HUDEP-2 (cell line): Measurements from ENCODE around the gene TASOR2.

ENCODE experiments used
- DNase-seq, 76 experiments: peaks; one replicate each; lab custom pipeline; 2025; ENCODE audit not compliant: unreplicated experiment in 76 of 76; lab: John Stamatoyannopoulos, UW

TASOR2 gene

GRCh38 chr10:5684318-5684970 lies at the start of gene TASOR2:
TASOR2 (plus strand) TSS chr10:5684838; CDS start chr10:5720643, 35,805 bp downstream.
- DNase-seq, result peak in 75 of 76 experiments; percentile 28 to 98 (median 95)

- DNase-seq, result no peak
These were observed 49.7 kb upstream of the TASOR2 start for GRCh38 chr10:5634918-5635317.

GRCh38 chr10:5638494-5638893 lies 46.1 kb upstream of the TASOR2 start:
- no peak for DNase-seq

DNA sequence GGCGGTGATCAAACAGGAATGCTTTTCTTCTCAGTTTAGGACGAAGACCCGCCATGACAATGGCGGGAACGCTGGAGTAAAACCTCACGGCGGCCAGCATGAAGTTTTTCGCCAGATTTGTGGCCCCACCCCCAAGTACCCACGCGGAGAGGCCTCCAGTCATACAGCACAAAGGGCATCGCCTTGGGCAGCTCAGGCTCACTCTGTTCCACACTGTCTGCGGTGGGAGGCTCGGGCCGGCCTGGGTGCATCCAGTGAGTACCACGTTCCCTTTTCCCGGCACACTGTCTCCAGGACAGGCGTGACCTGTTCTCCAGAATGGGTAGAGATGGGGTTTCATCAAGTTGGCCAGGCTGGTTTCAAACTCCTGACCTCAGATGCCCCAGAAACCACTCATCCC lies 45.6 kb upstream of the TASOR2 start:
- no peak for DNase-seq

DNA sequence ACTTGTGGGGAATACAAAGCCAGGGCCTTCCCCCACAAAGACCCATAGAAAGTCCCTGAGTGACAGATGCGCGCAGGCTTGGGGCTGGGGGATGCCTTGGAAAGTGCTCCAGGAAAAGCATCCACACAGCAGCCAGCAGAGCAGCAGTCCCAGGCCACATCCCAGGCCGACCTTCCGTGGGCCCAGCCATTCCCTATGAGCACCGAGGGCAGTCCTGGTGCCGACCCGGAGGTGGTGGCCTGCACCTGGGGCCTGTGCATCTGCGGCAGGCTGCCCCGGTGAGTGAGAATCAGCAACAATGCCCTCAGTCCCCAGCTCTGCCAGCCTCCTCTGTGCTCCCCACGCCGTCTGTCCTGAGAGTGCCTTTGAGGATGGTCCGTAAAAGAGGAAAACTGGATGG lies 44.6 kb upstream of the TASOR2 start:
- DNase-seq, result no peak

DNA sequence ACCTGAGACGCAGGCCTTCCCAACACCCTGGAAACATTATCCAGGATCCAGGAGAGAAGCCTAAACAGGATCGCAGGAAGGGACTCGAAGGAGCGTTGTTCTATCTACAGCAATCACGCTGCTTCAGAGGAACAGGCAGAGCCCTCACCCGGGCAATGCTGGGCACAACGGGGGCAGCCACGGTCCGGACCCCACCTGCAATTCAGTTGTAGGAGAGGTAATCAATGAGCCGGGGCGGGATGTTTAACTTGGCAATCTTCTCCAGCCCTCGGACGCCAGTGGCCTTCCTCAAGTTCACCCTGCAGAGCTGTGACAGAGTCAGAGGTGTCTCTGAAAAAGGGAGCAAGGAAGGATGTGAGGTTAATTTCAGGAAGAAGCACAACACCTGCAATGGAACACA lies 44.1 kb upstream of the TASOR2 start:
- DNase-seq, result no peak

DNA sequence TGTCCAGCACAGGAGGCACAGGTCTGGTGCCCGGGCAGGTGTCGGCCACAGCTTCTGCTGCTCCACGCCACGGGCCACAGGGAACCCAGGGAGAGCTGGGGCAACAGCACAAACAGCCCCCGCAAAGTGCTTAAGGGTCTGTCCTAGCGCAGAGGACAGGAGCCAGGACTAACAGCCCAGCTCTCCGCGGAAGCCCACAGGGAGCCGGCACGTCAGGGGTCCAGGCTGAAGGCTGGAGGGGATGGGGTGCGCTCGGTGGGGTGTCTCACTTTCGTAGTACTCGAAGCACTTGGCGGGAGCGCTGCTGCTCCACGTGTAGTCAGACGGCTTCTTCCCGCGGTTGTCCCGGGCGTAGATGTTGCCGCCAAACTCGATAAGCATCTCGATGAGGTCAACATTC lies 43.1 kb upstream of the TASOR2 start:
- no peak for DNase-seq

DNA sequence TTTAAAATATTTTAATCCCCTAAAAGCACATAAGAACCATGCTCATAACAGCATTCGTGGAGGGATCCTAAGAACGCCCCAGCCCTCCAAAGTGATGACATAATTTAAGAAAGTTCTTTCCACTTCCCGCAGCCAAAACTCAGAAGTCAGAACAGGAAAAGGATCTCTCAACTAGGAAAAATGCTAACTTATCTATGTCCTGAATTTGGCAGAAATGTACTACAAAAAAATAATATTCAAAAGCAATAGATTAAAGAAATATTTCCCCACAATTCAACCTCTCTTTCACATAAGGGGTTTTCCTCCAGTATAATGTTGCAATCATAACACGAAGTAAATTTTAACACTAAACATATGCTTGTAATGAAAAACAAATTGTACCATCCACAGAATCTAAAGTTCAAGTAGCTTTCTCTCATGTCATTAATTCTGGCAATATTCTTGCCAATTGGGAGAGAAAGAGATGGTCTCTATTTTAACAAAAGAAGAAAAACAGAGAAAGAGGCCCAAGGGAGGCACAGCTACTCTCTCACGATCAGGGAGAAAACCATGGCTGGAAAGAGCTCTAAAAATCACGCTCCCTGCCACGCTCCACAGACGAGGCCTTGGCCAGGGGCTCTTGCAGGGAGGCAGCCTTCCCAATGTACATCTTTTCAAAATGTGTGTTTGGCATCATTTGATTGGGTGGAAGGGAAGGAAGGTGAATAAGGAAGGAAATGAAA lies 41.1 kb upstream of the TASOR2 start:
- no peak for DNase-seq

- no peak for DNase-seq
These were observed 39.7 kb upstream of the TASOR2 start for GRCh38 chr10:5644930-5645329.

GRCh38 chr10:5645375-5645774 lies 39.3 kb upstream of the TASOR2 start:
- DNase-seq, result no peak

DNA sequence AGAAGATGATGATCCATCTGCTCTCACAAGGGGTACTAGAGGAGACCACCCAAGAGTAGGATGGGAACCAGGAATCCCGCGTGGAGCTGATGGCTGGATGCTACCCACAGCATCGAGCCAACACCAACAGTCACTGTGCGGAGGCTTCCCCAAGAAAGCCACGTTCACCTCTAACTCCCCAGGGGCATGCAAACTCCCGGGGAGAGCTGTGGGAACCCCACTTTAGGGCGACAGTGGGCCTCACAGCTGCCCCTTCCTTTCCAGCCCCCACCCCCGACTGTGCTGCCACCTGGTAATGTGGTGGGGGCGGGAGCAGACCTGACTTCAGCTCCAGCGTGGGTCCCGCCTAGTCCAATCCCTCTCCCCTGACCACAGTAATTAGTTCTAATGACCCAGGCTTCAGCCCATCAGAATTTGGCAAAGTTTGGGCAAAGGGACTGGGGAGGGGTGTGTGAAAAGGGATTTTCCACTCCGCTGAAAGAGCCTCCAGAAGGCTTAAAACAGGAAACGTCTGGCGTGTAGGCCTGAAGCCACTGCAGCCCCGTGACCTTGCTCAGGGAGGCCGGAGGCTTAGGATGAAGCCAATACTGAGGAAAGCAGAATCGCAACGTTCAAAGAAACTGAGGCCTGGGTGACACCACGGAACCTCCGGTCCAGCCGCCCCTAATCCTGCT lies 38.6 kb upstream of the TASOR2 start:
- DNase-seq, result no peak

GRCh38 chr10:5647507-5648240 lies 37.0 kb upstream of the TASOR2 start:
- no peak for DNase-seq

- DNase-seq, result peak in 1 of 76 experiments; percentile 4
These were observed 35.9 kb upstream of the TASOR2 start for GRCh38 chr10:5648494-5649457.

- DNase-seq, result no peak
These were observed 34.9 kb upstream of the TASOR2 start for GRCh38 chr10:5649746-5650145.

DNA sequence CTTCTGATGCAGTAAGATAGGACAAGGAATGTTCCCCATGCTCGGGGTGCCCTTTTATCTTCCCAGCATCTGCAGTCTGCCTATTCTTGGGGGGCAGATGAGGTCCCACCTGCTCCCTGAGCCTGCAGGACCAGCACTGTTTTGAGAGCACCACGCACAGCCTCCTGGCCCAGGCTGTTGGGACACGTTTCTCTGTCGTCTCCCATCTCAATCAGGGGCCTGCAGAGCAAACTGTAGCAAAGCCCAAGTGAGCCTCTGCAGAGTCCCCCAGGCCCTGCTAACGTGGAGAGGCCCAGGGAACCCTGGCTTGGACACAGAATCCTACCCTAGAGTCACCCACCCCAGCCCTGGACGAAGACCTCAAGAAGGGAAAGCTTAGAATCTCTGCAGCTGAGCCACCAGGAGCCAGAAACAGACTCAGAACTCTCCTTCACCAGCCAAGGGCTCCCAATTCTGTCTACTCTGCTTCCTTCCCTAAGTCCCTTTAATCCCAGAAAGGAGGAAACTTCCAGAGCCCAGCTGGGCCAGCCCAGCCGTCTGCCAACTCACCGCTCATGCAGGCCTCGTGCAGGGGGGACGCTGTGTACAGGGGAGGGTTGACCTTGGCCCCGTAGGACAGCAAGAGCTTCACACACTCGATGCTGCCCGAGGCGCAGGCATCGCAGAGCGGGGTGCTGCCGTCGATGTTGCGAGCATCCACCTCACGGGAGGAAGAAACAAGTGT lies 33.8 kb upstream of the TASOR2 start:
- DNase-seq, result no peak

DNA sequence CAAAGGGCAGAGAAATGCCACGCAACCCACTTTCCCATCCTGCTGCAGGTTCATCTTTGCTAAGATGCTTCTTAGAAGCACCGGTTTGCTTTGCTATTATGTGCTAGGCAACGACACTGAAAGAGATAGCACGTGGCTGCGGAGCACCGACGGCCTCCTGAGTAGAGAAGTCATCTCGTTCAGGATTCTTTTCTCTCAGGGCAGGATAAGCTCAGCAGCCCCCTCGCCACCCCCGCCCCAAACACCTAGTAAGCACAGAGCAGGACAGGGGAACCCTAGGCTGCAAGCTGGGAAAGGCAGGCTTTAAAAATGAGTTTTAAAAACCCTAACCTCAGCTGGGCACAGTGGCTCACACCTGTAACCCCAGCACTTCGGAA lies 33.3 kb upstream of the TASOR2 start:
- DNase-seq, result no peak

DNA sequence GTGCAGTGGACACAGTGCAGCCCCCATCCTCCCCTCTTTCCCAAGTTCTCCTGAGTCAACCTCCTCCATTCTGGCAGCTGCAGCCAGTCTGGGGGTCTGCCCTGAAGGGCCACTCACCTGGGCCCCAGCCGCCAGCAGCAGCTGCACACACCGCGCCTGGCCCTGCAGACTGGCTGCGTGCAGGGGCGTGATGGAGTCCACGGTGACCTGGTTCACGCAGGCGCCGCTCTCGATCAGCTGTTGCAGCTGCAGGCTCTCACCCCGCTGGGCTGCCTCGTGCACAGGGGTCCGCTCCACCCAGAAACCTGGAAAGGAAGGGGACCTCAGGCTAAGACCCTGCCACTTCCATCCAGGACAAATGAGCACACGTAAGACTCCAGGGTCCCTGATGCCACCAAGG lies 31.9 kb upstream of the TASOR2 start:
- DNase-seq, result no peak

DNA sequence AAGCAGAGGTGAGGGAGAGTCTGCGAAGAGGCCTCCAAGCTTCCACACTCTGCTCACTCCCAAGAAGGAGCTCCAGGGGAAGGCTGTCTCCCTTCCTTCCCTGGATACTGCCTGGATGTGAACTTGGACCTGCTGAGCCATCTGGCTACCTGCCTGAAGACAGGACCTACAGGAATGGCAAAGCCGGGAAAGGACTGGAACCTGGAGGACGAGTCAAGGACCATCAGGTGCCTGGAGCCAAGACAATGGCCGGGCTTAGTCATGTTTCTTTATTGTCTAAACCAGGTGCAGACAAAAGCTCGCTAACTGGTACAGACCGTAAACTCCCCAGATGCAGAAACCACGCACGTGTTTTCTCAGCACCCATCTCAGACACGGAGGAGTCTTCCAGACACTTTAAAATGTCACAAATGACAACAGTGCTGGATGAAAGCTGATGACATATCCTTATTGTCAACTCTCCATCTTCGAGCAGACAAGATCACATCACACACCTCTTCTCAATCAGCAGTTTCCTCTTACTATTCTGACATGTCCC lies 30.4 kb upstream of the TASOR2 start:
- no peak for DNase-seq

- DNase-seq, result no peak
These were observed 29.5 kb upstream of the TASOR2 start for GRCh38 chr10:5655121-5655520.
